Naive thymus-derived CD4-positive, alpha-beta T cell (primary cell): ENCODE data around the gene DENND4A. TPM values are rescaled to one million over a fixed set of nuclear protein-coding genes. Genes with fewer than 3 reads are reported as not detected.
"Not testable (repeated sequence)": the region's sequence is repeated elsewhere in the genome, so short reads cannot be mapped to it uniquely, and the experiment has no call there.

Experiments
- ATAC-seq: fragments of 150-1000 bp; cut with Tn5 transposase; 2 replicates; pipeline ENCODE4 v1.10.0; 2021; ENCODE audit warnings: mild to moderate bottlenecking, moderate library complexity
- CTCF ChIA-PET: fragments of 350-600 bp; sonication (Branson Sonifier 250); formaldehyde crosslinking; loops from one replicate; lab custom pipeline; 2021; ENCODE audit warnings: antibody characterized with exemption; lab: Charles Lee
- POLR2A ChIA-PET: fragments of 350-600 bp; sonication (Branson Sonifier 250); formaldehyde crosslinking; loops from one replicate; lab custom pipeline; 2021; ENCODE audit warnings: antibody characterized with exemption, inconsistent platforms; lab: Charles Lee
- DNase-seq, 9 donors: peaks; one replicate each; pipeline versions ENCODE4 v3.0.0 to v3.0.0-alpha.2; 2020 to 2022; ENCODE audit warnings: mixed read lengths in 1 of 9
- H3K27ac ChIP-seq: one replicate; pipeline ENCODE4 v1.7.0; 2013; ENCODE audit warnings: mild to moderate bottlenecking, low read depth, low read length, moderate library complexity
- H3K27me3 ChIP-seq, 2 donors: one replicate each; pipeline ENCODE4 v1.7.0; 2013; ENCODE audit warnings: low read length in 2 of 2, mild to moderate bottlenecking in 2 of 2, moderate library complexity in 2 of 2; ENCODE audit not compliant: control insufficient read depth in 2 of 2, insufficient read depth in 2 of 2
- H3K36me3 ChIP-seq, 3 experiments: 1 replicate in 2 of 3; 2 replicates in 1 of 3; pipeline ENCODE4 v1.7.0; 2013; ENCODE audit warnings: low read length in 3 of 3, mild to moderate bottlenecking in 3 of 3, moderate library complexity in 1 of 3; ENCODE audit not compliant: insufficient read depth in 3 of 3, control insufficient read depth in 2 of 3
- H3K4me1 ChIP-seq, 2 donors: one replicate each; pipeline ENCODE4 v1.7.0; 2013; ENCODE audit warnings: low read length in 2 of 2, mild to moderate bottlenecking in 2 of 2, moderate library complexity in 1 of 2; ENCODE audit not compliant: control insufficient read depth in 2 of 2, insufficient read depth in 2 of 2
- H3K4me3 ChIP-seq: 2 replicates; pipeline ENCODE4 v1.7.0; 2013; ENCODE audit warnings: mild to moderate bottlenecking, low read length
- H3K9me3 ChIP-seq, 3 experiments: 1 replicate in 2 of 3; 2 replicates in 1 of 3; pipeline ENCODE4 v1.7.0; 2013; ENCODE audit warnings: low read length in 3 of 3; ENCODE audit not compliant: control insufficient read depth in 2 of 3
- H3K27ac Mint-ChIP-seq, 9 donors: one replicate each; pipeline ENCODE4 v1.8.0; 2020 to 2022; ENCODE audit warnings: mixed read lengths in 9 of 9, mild to moderate bottlenecking in 8 of 9, moderate library complexity in 5 of 9, inconsistent platforms in 2 of 9
- H3K27me3 Mint-ChIP-seq, 5 donors: one replicate each; pipeline ENCODE4 v1.8.0; 2021 to 2022; ENCODE audit warnings: mixed read lengths in 5 of 5, mild to moderate bottlenecking in 1 of 5
- H3K36me3 Mint-ChIP-seq, 5 donors: one replicate each; pipeline ENCODE4 v1.8.0; 2020 to 2022; ENCODE audit warnings: mixed read lengths in 5 of 5, mild to moderate bottlenecking in 3 of 5, inconsistent platforms in 1 of 5
- H3K4me1 Mint-ChIP-seq, 7 donors: one replicate each; pipeline ENCODE4 v1.8.0; 2020 to 2022; ENCODE audit warnings: mixed read lengths in 7 of 7, mild to moderate bottlenecking in 3 of 7, inconsistent platforms in 1 of 7
- H3K4me3 Mint-ChIP-seq, 10 donors: one replicate each; pipeline ENCODE4 v1.8.0; 2020 to 2022; ENCODE audit warnings: mild to moderate bottlenecking in 10 of 10, mixed read lengths in 10 of 10, moderate library complexity in 6 of 10, inconsistent platforms in 2 of 10
- H3K9me3 Mint-ChIP-seq, 11 donors: one replicate each; pipeline ENCODE4 v1.8.0; 2020 to 2022; ENCODE audit warnings: mixed read lengths in 11 of 11, mild to moderate bottlenecking in 4 of 11, inconsistent platforms in 1 of 11, moderate library complexity in 1 of 11
- intact Hi-C, 2 donors: fragments of 100-400 bp; cut with micrococcal nuclease; formaldehyde crosslinking; loops; one replicate each; pipeline ENCODE4 v1.15.1; 2023
- polyA plus RNA-seq, 2 donors: library from polyadenylated mRNA; unstranded; fragments of 300-500 nt; fragmentation: Illumina TruSeq; gene quantifications; one replicate each; pipeline ENCODE4 v1.2.3, GENCODE V29; 2021
- total RNA-seq, 6 experiments: library from RNA in 5 of 6; stranded (reverse) in 5 of 6; gene quantifications; 1 replicate in 5 of 6; 2 replicates in 1 of 6; pipeline ENCODE4 v1.2.3 and lab custom pipeline; 2021 to 2026

The DENND4A gene
- total and polyA plus RNA-seq, 7 experiments from 2014 or later, result 14.1 to 67.9 (median 59.1) TPM

DNA sequence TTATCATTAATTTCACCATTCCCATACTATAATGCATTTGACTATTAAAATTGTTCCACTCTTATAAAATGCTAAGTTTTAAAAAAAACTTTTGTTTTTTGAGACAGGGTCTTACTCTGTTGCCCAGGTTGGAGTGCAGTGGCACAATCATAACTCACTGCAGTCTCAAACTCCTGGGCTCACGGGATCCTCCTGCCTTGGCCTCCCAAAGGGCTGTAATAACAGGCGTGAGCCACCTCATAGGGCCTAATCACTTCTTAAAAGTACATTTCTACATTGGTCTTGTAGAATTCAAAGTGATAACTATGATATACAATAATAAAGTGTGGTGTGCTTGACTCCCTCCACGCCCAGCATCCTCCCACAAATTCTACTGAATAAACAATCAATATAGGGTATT, 3.0 kb downstream of the DENND4A start:
- H3K9me3 Mint-ChIP-seq, result no peaks in the 10 kb centered on the region
- H3K4me3 Mint-ChIP-seq, result peak overlapping the region in 9 of 10 donors; percentile 23 to 99 (median 92)
- H3K27me3 Mint-ChIP-seq, result no peaks in the 10 kb centered on the region
- Histone ChIP-seq H3K4me1 (peaks cover 26 to 42% of the 10 kb centered on the region in 2 donors), H3K36me3 (peaks cover 0 to 5% (median 0%) of the 10 kb centered on the region in 3 experiments), H3K27me3 (no peaks in the 10 kb centered on the region), H3K4me3 (no peak overlapping the region), H3K9me3 (no peaks in the 10 kb centered on the region), H3K27ac (peak overlapping the region; percentile 23)
- DNase-seq (no peak), ATAC-seq (no peak)
- intact Hi-C loops, result no loop called here
- peaks cover 0 to 4% (median under 1%) of the 10 kb centered on the region in 5 donors for H3K36me3 Mint-ChIP-seq
- peak overlapping the region in 5 of 9 donors; percentile 13 to 100 (median 61) for H3K27ac Mint-ChIP-seq
- H3K4me1 Mint-ChIP-seq, result peaks cover 22 to 69% (median 53%) of the 10 kb centered on the region in 7 donors
- ChIA-PET POLR2A (interaction anchor here (0.7 to 6.6 kb wide), 5 partner anchors 17 to 80 kb away, joined by 3 to 67 read pairs (median 25); partner anchors contain the start of gene RAB11A), CTCF (interaction anchor here (1.1 to 1.6 kb wide), 2 partner anchors 44 to 68 kb away, joined by 3 to 4 read pairs; no protein-coding TSS in a partner anchor)

DNA sequence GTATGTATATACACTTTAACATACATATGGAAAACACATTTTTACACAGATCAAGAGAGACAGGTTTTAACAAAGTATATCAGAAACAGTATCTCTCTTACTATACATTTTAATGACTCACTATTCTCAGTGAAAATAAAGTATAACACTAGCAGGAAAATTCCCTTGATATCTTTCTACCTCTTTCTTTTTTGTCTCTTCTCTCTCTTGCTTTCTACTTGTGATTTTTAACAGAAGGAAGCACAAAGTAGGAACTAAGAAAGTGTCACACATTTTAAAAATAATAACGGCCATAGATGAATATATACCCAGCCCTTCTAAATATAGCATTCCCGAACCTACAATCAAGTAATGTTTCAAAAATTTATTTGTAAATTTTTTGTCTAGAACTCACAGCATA, 4.8 kb downstream of the DENND4A start:
- Histone ChIP-seq H3K36me3 (peaks cover 0 to 5% (median 0%) of the 10 kb centered on the region in 3 experiments), H3K4me1 (peaks cover 17 to 39% of the 10 kb centered on the region in 2 donors), H3K4me3 (no peak overlapping the region), H3K27me3 (no peaks in the 10 kb centered on the region), H3K9me3 (no peaks in the 10 kb centered on the region), H3K27ac (peak overlapping the region; percentile 39)
- ATAC-seq (no peak), DNase-seq (no peak)
- ChIA-PET POLR2A (no interaction called here), CTCF (interaction anchor here (0.6 kb wide), 1 partner anchor 1153 kb away, joined by 3 read pairs; no protein-coding TSS in a partner anchor)
- Mint-ChIP-seq H3K4me1 (peaks cover 28 to 53% (median 42%) of the 10 kb centered on the region in 7 donors), H3K4me3 (peak overlapping the region; percentile 1 to 63 (median 21)), H3K27ac (peak overlapping the region; percentile 0 to 90 (median 49)), H3K27me3 (no peaks in the 10 kb centered on the region), H3K36me3 (peaks cover 0 to 12% (median 7%) of the 10 kb centered on the region in 5 donors), H3K9me3 (no peaks in the 10 kb centered on the region)
- intact Hi-C loops, result no loop called here

DNA sequence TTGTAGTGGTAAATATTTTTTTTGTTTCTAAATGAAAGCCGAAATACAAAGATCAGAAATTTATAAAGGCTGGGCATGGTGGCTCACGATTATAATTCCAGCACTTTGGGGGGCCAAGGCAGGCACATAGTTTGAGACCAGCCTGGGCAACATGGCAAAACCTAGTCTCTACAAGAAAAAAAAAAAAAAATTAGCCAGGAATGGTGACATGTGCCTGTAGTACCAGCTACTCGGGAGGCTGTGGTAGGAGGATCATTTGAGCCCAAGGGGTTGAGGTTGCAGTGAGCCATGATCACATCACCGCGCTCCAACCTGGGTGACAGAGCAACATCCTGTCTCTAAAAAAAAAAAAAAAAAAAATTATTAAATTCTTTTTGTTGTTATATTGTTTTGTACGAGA, 6.9 kb downstream of the DENND4A start:
- Mint-ChIP-seq H3K4me1 (peaks cover 27 to 44% (median 35%) of the 10 kb centered on the region in 7 donors), H3K9me3 (no peaks in the 10 kb centered on the region), H3K27ac (peak overlapping the region in 1 of 9 donors; percentile 49), H3K4me3 (no peak overlapping the region), H3K36me3 (peaks cover 0 to 12% (median 7%) of the 10 kb centered on the region in 5 donors), H3K27me3 (no peaks in the 10 kb centered on the region)
- Histone ChIP-seq H3K36me3 (no peaks in the 10 kb centered on the region), H3K27me3 (no peaks in the 10 kb centered on the region), H3K4me3 (no peak overlapping the region), H3K27ac (no peak overlapping the region), H3K4me1 (peaks cover 15 to 35% of the 10 kb centered on the region in 2 donors), H3K9me3 (no peaks in the 10 kb centered on the region)
- ChIA-PET CTCF (no interaction called here), POLR2A (interaction anchor here (0.6 kb wide), 1 partner anchor 726 kb away, joined by 3 read pairs; no protein-coding TSS in a partner anchor)
- intact Hi-C loops, result no loop called here
- ATAC-seq, result no peak
- DNase-seq, result no peak

DNA sequence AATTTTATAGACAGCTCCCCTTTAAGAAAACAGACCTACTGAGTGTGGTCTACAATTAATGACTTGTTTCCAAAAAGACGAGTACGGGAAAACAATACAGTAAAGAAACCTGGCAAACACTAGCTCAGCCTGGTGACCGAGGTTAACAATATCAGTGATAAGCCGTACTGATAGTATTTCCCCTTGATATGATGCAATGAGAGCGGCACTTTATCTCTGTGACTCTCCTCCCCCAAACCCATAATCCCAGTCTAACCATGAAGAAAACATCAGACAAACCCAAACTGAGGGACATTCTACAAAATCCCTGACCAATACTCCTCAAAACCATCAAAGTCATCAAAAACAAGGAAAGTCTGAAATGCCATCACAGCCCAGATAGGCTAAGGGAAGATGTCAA, 8.2 kb downstream of the DENND4A start:
- peaks cover 6 to 24% of the 10 kb centered on the region in 2 donors for H3K4me1 ChIP-seq
- H3K27me3 Mint-ChIP-seq, result no peaks in the 10 kb centered on the region
- intact Hi-C loops, result no loop called here
- no peaks in the 10 kb centered on the region for H3K9me3 ChIP-seq
- DNase-seq, result no peak
- H3K9me3 Mint-ChIP-seq, result no peaks in the 10 kb centered on the region
- H3K4me3 ChIP-seq, result no peak overlapping the region
- peak overlapping the region in 1 of 9 donors; percentile 8 for H3K27ac Mint-ChIP-seq
- peaks cover 17 to 33% (median 24%) of the 10 kb centered on the region in 7 donors for H3K4me1 Mint-ChIP-seq
- H3K27ac ChIP-seq, result no peak overlapping the region
- H3K36me3 Mint-ChIP-seq, result peaks cover 0 to 12% (median 7%) of the 10 kb centered on the region in 5 donors
- ChIA-PET POLR2A (no interaction called here), CTCF (interaction anchor here (0.6 kb wide), 1 partner anchor 29 kb away, joined by 3 read pairs; no protein-coding TSS in a partner anchor)
- no peak for ATAC-seq
- no peaks in the 10 kb centered on the region for H3K36me3 ChIP-seq
- peak overlapping the region in 4 of 10 donors; percentile 8 to 20 (median 14) for H3K4me3 Mint-ChIP-seq
- no peaks in the 10 kb centered on the region for H3K27me3 ChIP-seq

DNA sequence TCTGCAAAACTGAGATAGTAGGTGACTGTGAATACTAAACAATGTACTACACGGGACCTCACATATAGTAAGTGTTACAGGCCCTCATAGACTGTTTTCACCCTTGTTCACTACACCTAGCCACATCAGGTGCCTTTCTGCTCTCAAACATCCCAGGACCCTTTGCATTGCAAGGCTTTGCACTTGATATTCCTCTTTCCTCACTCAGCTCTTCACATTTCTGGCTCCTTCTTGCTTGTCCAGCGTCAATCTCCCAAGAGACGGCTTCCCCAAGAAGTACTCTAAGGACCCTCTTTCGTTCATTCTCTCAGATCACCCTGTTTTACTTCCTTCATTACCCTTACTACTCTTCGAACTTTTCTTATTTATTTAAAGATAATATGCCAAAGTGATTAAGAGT, 10.0 kb downstream of the DENND4A start:
- Histone ChIP-seq H3K27ac (no peak overlapping the region), H3K9me3 (no peaks in the 10 kb centered on the region), H3K4me1 (peaks cover 10 to 20% of the 10 kb centered on the region in 2 donors), H3K27me3 (no peaks in the 10 kb centered on the region), H3K4me3 (no peak overlapping the region), H3K36me3 (no peaks in the 10 kb centered on the region)
- no peaks in the 10 kb centered on the region for H3K9me3 Mint-ChIP-seq
- peaks cover 0 to 12% (median 5%) of the 10 kb centered on the region in 5 donors for H3K36me3 Mint-ChIP-seq
- peaks cover 17 to 34% (median 27%) of the 10 kb centered on the region in 7 donors for H3K4me1 Mint-ChIP-seq
- POLR2A ChIA-PET, result interaction anchor here (1.0 kb wide), 1 partner anchor 9 kb away, joined by 5 read pairs; the partner anchor contains the start of gene DENND4A
- no peak overlapping the region for H3K4me3 Mint-ChIP-seq
- peak; percentile 16 for ATAC-seq
- CTCF ChIA-PET, result interaction anchor here (1.0 kb wide), 1 partner anchor 87 kb away, joined by 4 read pairs; the partner anchor contains the start of gene RAB11A
- H3K27me3 Mint-ChIP-seq, result no peaks in the 10 kb centered on the region
- intact Hi-C loops, result no loop called here
- H3K27ac Mint-ChIP-seq, result no peak overlapping the region
- DNase-seq, result no peak

DNA sequence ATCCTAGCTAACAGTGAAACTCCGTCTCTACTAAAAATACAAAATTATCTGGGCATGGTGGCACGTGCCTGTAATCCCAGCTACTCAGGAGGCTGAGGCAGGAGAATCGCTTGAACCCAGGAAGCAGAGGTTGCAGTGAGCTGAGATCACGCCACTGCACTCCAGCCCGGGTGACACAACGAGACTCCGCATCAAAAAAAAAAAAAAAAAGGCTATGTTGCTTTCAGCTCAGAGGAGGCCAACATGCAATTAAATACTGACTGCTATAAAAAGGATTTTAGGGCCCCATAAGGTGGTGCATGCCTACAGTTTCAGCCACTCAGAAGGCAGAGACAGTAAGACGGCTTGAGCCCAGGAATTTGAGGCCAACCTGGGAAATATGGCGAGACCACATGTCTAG, 13.4 kb downstream of the DENND4A start:
- H3K27me3 Mint-ChIP-seq, H3K4me3 ChIP-seq, H3K9me3 Mint-ChIP-seq, H3K4me1 ChIP-seq, H3K27ac ChIP-seq, intact Hi-C loops, H3K36me3 ChIP-seq, DNase-seq, H3K9me3 ChIP-seq, H3K27me3 ChIP-seq: not testable (repeated sequence)
- CTCF ChIA-PET, result interaction anchor here (0.6 to 2.0 kb wide), 3 partner anchors 50 to 57 kb away, joined by 3 to 9 read pairs (median 3); no protein-coding TSS in a partner anchor
- H3K4me1 Mint-ChIP-seq, result peaks cover 21 to 39% (median 31%) of the 10 kb centered on the region in 7 donors
- peak overlapping the region in 7 of 10 donors; percentile 1 to 70 (median 44) for H3K4me3 Mint-ChIP-seq
- POLR2A ChIA-PET, result interaction anchor here (0.6 to 0.9 kb wide), 3 partner anchors 13 to 727 kb away, joined by 3 to 5 read pairs (median 4); no protein-coding TSS in a partner anchor
- H3K27ac Mint-ChIP-seq, result peak overlapping the region in 7 of 9 donors; percentile 65 to 90 (median 79)
- ATAC-seq, result peak; percentile 20
- peaks cover under 1 to 16% (median 10%) of the 10 kb centered on the region in 5 donors for H3K36me3 Mint-ChIP-seq
